Measurements from ENCODE around the gene RPS6KA5. TPM values are rescaled to one million over a fixed set of nuclear protein-coding genes. Genes with fewer than 3 reads are reported as not detected.
A peak's percentile ranks its signal among the peaks of the same experiment; 100 is the strongest.

Gene RPS6KA5
- total and polyA plus RNA-seq, 2 donors (not counting 1 experiment from before 2014, with no cell fraction given): 0.59 to 2.0 TPM

DNA sequence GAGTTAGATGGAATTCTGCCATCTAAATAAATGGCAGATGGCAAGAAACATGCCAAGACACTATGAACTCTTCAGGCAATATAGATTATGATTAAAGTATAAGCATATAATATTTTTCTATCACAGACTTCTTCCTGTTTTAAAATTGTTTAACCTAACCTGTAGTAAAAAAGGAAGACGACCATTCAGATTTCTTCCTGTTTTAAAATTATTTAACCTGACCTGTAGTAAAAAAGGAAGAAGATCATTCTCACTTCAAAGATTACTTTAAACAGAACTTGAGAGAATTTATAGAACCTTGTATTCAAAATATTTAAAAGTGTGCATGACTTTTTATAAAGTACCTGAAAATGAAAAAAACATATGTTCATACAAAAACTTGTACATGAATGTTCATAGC lies 63.5 kb downstream of the RPS6KA5 start:
- no peak overlapping the region for H2AFZ ChIP-seq (ENCODE audit: low read length)
- no peaks in the 10 kb centered on the region for H3K36me3 ChIP-seq (ENCODE audit: control insufficient read depth, insufficient read depth, low read length)
- TF ChIP-seq, protein P1, sequence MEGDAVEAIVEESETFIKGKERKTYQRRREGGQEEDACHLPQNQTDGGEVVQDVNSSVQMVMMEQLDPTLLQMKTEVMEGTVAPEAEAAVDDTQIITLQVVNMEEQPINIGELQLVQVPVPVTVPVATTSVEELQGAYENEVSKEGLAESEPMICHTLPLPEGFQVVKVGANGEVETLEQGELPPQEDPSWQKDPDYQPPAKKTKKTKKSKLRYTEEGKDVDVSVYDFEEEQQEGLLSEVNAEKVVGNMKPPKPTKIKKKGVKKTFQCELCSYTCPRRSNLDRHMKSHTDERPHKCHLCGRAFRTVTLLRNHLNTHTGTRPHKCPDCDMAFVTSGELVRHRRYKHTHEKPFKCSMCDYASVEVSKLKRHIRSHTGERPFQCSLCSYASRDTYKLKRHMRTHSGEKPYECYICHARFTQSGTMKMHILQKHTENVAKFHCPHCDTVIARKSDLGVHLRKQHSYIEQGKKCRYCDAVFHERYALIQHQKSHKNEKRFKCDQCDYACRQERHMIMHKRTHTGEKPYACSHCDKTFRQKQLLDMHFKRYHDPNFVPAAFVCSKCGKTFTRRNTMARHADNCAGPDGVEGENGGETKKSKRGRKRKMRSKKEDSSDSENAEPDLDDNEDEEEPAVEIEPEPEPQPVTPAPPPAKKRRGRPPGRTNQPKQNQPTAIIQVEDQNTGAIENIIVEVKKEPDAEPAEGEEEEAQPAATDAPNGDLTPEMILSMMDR (conservative IDR thresholded peaks at IDR 0.05 in 1 of 2, IDR thresholded peaks at IDR 0.05 in 1 of 2; ENCODE audit: low read depth in 1 of 2, low read length in 2 of 2): no peak
- no peak for TF ChIP-seq EZH2 (IDR thresholded peaks at IDR 0.05; ENCODE audit: low read length, missing control alignments)
- no peak overlapping the region for H3K4me2 ChIP-seq (ENCODE audit: extremely low read depth, insufficient read depth, low read length)
- DNase-seq (ENCODE audit: low read depth in 2 of 2): no peak
- no peaks in the 10 kb centered on the region for H3K27me3 ChIP-seq (ENCODE audit: control insufficient read depth, insufficient read depth, low read length)
- H3K27ac ChIP-seq (ENCODE audit: insufficient read depth, low read length): no peak overlapping the region
- H4K20me1 ChIP-seq (ENCODE audit: control insufficient read depth, extremely low read depth, insufficient read depth, low read length): no peaks in the 10 kb centered on the region
- no peak overlapping the region for H3K9ac ChIP-seq (ENCODE audit: insufficient read depth, low read length)
- H3K4me1 ChIP-seq (ENCODE audit: control insufficient read depth, extremely low read depth, insufficient read depth, low read length): no peaks in the 10 kb centered on the region
- no peak overlapping the region for H3K4me3 ChIP-seq (replicated peaks in 1 of 4; ENCODE audit: control extremely low read depth in 1 of 4, insufficient read depth in 1 of 4, low read depth in 3 of 4, low read length in 4 of 4)
- H3K79me2 ChIP-seq (ENCODE audit: control insufficient read depth, insufficient read depth, low read length): no peaks in the 10 kb centered on the region
- no peaks in the 10 kb centered on the region for H3K9me3 ChIP-seq (ENCODE audit: control insufficient read depth, insufficient read depth, low read depth, low read length)

DNA sequence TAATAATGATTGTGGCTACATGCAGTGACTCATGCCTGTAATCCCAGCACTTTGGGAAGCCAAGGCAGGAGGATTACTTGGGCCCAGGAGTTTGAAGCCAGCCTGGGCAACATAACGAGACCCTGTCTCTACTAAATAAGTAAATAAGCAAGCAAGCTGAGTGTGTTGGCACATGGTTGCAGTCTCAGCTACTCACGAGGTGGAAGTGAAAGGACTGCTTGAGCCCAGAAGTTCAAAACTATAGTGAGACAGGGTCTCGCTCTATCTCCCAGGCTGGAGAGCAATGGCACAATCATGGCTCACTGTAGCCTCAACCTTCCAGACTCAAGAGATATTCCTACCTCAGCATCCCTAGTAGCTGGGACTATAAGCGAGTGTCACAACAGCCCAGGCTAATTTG lies 64.7 kb downstream of the RPS6KA5 start:
- TF ChIP-seq, protein P1 (conservative IDR thresholded peaks at IDR 0.05 in 1 of 2, IDR thresholded peaks at IDR 0.05 in 1 of 2; ENCODE audit: low read depth in 1 of 2, low read length in 2 of 2): no peak
- no peak for TF ChIP-seq EZH2 (IDR thresholded peaks at IDR 0.05; ENCODE audit: low read length, missing control alignments)
- Histone ChIP-seq H3K27me3 (ENCODE audit: control insufficient read depth, insufficient read depth, low read length) (no peaks in the 10 kb centered on the region), H3K4me3 (replicated peaks in 1 of 4; ENCODE audit: control extremely low read depth in 1 of 4, insufficient read depth in 1 of 4, low read depth in 3 of 4, low read length in 4 of 4) (no peak overlapping the region), H4K20me1 (ENCODE audit: control insufficient read depth, extremely low read depth, insufficient read depth, low read length) (no peaks in the 10 kb centered on the region), H3K27ac (ENCODE audit: insufficient read depth, low read length) (no peak overlapping the region), H2AFZ (ENCODE audit: low read length) (no peak overlapping the region), H3K79me2 (ENCODE audit: control insufficient read depth, insufficient read depth, low read length) (no peaks in the 10 kb centered on the region), H3K36me3 (ENCODE audit: control insufficient read depth, insufficient read depth, low read length) (no peaks in the 10 kb centered on the region), H3K9me3 (ENCODE audit: control insufficient read depth, insufficient read depth, low read depth, low read length) (no peaks in the 10 kb centered on the region), H3K9ac (ENCODE audit: insufficient read depth, low read length) (no peak overlapping the region), H3K4me2 (ENCODE audit: extremely low read depth, insufficient read depth, low read length) (no peak overlapping the region), H3K4me1 (ENCODE audit: control insufficient read depth, extremely low read depth, insufficient read depth, low read length) (no peaks in the 10 kb centered on the region)
- DNase-seq (ENCODE audit: low read depth in 2 of 2): peak in 1 of 2 donors; percentile 18

DNA sequence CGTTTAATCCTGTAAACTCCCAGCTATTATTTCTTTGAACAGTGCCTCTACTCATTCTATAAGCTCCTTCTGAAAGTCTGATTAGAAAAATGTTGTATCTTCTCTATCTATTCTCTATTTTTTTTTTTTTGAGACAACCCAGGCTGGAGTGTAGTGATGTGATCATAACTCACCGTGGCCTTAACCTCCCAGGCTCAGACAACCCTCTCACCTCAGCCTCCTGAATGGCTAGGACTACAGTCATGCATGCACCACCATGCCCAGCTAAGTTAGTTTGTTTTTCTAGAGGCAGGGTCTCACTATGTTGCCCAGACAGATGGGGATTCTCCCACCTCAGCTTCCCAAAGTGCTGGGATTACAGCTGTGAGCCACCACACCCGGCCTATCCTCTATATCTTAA lies 66.6 kb downstream of the RPS6KA5 start:
- H3K4me3 ChIP-seq (replicated peaks in 1 of 4; ENCODE audit: control extremely low read depth in 1 of 4, insufficient read depth in 1 of 4, low read depth in 3 of 4, low read length in 4 of 4): no peak overlapping the region
- no peaks in the 10 kb centered on the region for H3K4me1 ChIP-seq (ENCODE audit: control insufficient read depth, extremely low read depth, insufficient read depth, low read length)
- no peak overlapping the region for H3K9ac ChIP-seq (ENCODE audit: insufficient read depth, low read length)
- no peak overlapping the region for H3K4me2 ChIP-seq (ENCODE audit: extremely low read depth, insufficient read depth, low read length)
- no peaks in the 10 kb centered on the region for H3K79me2 ChIP-seq (ENCODE audit: control insufficient read depth, insufficient read depth, low read length)
- no peaks in the 10 kb centered on the region for H3K36me3 ChIP-seq (ENCODE audit: control insufficient read depth, insufficient read depth, low read length)
- TF ChIP-seq, protein P1 (conservative IDR thresholded peaks at IDR 0.05 in 1 of 2, IDR thresholded peaks at IDR 0.05 in 1 of 2; ENCODE audit: low read depth in 1 of 2, low read length in 2 of 2): no peak
- TF ChIP-seq EZH2 (IDR thresholded peaks at IDR 0.05; ENCODE audit: low read length, missing control alignments): no peak
- H3K9me3 ChIP-seq (ENCODE audit: control insufficient read depth, insufficient read depth, low read depth, low read length): no peaks in the 10 kb centered on the region
- H3K27me3 ChIP-seq (ENCODE audit: control insufficient read depth, insufficient read depth, low read length): no peaks in the 10 kb centered on the region
- H2AFZ ChIP-seq (ENCODE audit: low read length): no peak overlapping the region
- H4K20me1 ChIP-seq (ENCODE audit: control insufficient read depth, extremely low read depth, insufficient read depth, low read length): no peaks in the 10 kb centered on the region
- no peak overlapping the region for H3K27ac ChIP-seq (ENCODE audit: insufficient read depth, low read length)
- no peak for DNase-seq (ENCODE audit: low read depth in 2 of 2)
